H1 (cell line): ENCODE results near the gene KCNB1. TPM values are rescaled to one million over a fixed set of nuclear protein-coding genes. Genes with fewer than 3 reads are reported as not detected.

Experiments used
- CTCF ChIA-PET: fragments of 300-600 bp; sonication (Branson Sonifier 250); formaldehyde crosslinking; loops from one replicate; lab custom pipeline; 2021; ENCODE audit not compliant: partially characterized antibody; lab: Charles Lee
- POLR2A ChIA-PET: fragments of 300-600 bp; sonication (Branson Sonifier 250); formaldehyde crosslinking; loops from one replicate; lab custom pipeline; 2021; ENCODE audit warnings: inconsistent platforms; ENCODE audit not compliant: partially characterized antibody; lab: Charles Lee
- DNase-seq, 2 experiments: peaks; one replicate each; pipeline versions ENCODE4 v3.0.0 to v3.0.0-alpha.2; 2010 to 2022; ENCODE audit warnings: low spot score in 2 of 2, low read depth in 1 of 2, mixed read lengths in 1 of 2
- FAIRE-seq: peaks from 2 replicates; lab custom pipeline; 2011; peaks lifted over from hg19 to GRCh38; lab: Jason Lieb, UNC
- H2AFZ ChIP-seq: 2 replicates; pipeline ENCODE4 v1.8.1; 2012; ENCODE audit warnings: low read length, inconsistent platforms
- H2AK5ac ChIP-seq: 2 replicates; pipeline ENCODE4 v1.6.1; 2013; ENCODE audit warnings: low read depth, low read length
- H2BK120ac ChIP-seq: replicated peaks from 2 replicates; pipeline ENCODE3; 2013; ENCODE audit warnings: low read depth, low read length, inconsistent platforms
- H2BK12ac ChIP-seq: 2 replicates; pipeline ENCODE4 v1.6.1; 2013; ENCODE audit warnings: low read depth, low read length
- H2BK15ac ChIP-seq: 2 replicates; pipeline ENCODE4 v1.6.1; 2013; ENCODE audit warnings: low read length
- H2BK20ac ChIP-seq: 2 replicates; pipeline ENCODE4 v1.6.1; 2013; ENCODE audit warnings: low read length
- H2BK5ac ChIP-seq: 2 replicates; pipeline ENCODE4 v1.6.1; 2013; ENCODE audit warnings: low read depth, low read length
- H3K14ac ChIP-seq: 2 replicates; pipeline ENCODE4 v1.6.1; 2013; ENCODE audit warnings: inconsistent platforms; ENCODE audit not compliant: insufficient read length
- H3K18ac ChIP-seq: 2 replicates; pipeline ENCODE4 v1.6.1; 2013; ENCODE audit warnings: low read length; ENCODE audit errors: extremely low read depth
- H3K23ac ChIP-seq: 2 replicates; pipeline ENCODE4 v1.6.1; 2013; ENCODE audit warnings: inconsistent platforms; ENCODE audit not compliant: insufficient read length
- H3K23me2 ChIP-seq: 2 replicates; pipeline ENCODE4 v1.6.1; 2013; ENCODE audit warnings: low read depth, low read length
- H3K27ac ChIP-seq: 2 replicates; pipeline ENCODE4 v1.6.1; 2011; ENCODE audit warnings: low read depth, low read length, inconsistent platforms
- H3K27me3 ChIP-seq, 4 experiments: replicated peaks in 1 of 4; 1 replicate in 1 of 4; 2 replicates in 3 of 4; pipeline versions ENCODE4 v1.6.1 to v1.8.1; 2011 to 2013; ENCODE audit warnings: low read length in 3 of 4, mild to moderate bottlenecking in 3 of 4, inconsistent platforms in 2 of 4, mixed read lengths in 2 of 4, moderate library complexity in 1 of 4; ENCODE audit not compliant: control insufficient read depth in 3 of 4, insufficient read depth in 3 of 4; ENCODE audit errors: extremely low read depth in 1 of 4
- H3K36me3 ChIP-seq, 4 experiments: 2 replicates each; pipeline versions ENCODE4 v1.6.1 to v1.8.1; 2011 to 2013; ENCODE audit warnings: mild to moderate bottlenecking in 4 of 4, low read length in 3 of 4, moderate library complexity in 2 of 4, control low read depth in 1 of 4, inconsistent platforms in 1 of 4; ENCODE audit not compliant: insufficient read depth in 4 of 4, control insufficient read depth in 2 of 4
- H3K4ac ChIP-seq: replicated peaks from 2 replicates; pipeline ENCODE3; 2013; ENCODE audit warnings: low read length, low read depth, mixed read lengths, inconsistent platforms; ENCODE audit not compliant: insufficient read length
- H3K4me1 ChIP-seq, 4 experiments: replicated peaks in 1 of 4; 1 replicate in 1 of 4; 2 replicates in 3 of 4; pipeline versions ENCODE4 v1.6.1 to v1.8.1; 2011 to 2013; ENCODE audit warnings: low read length in 3 of 4, inconsistent platforms in 2 of 4, mixed read lengths in 1 of 4; ENCODE audit not compliant: insufficient read depth in 4 of 4, control insufficient read depth in 3 of 4
- H3K4me2 ChIP-seq, 2 experiments: 2 replicates each; pipeline versions ENCODE4 v1.6.1 to v1.8.1; 2011 to 2013; ENCODE audit warnings: low read depth in 2 of 2, low read length in 2 of 2, control low read depth in 1 of 2, inconsistent platforms in 1 of 2, mild to moderate bottlenecking in 1 of 2; ENCODE audit not compliant: insufficient read depth in 1 of 2
- H3K4me3 ChIP-seq, 4 experiments: fragments of 200-600, 300-600 bp in 1 of 4; sonication (generic), shearing (Covaris generic), sonication (Bioruptor Twin) in 1 of 4; 2 replicates each; pipeline versions ENCODE4 v1.5.1 to v1.8.1; 2011 to 2016; ENCODE audit warnings: low read length in 4 of 4, low read depth in 3 of 4, control low read depth in 2 of 4, inconsistent platforms in 2 of 4, mild to moderate bottlenecking in 2 of 4, mixed read lengths in 1 of 4, moderate library complexity in 1 of 4; ENCODE audit not compliant: insufficient read depth in 2 of 4; ENCODE audit errors: extremely low read depth in 1 of 4
- H3K56ac ChIP-seq: replicated peaks from 2 replicates; pipeline ENCODE3; 2013; ENCODE audit warnings: low read depth, mild to moderate bottlenecking, mixed read lengths, low read length, inconsistent platforms; ENCODE audit not compliant: insufficient read length
- H3K79me1 ChIP-seq: 2 replicates; pipeline ENCODE4 v1.6.1; 2013; ENCODE audit warnings: low read depth, low read length, control low read depth
- H3K79me2 ChIP-seq, 2 experiments: 2 replicates each; pipeline versions ENCODE4 v1.6.1 to v1.8.1; 2012 to 2013; ENCODE audit warnings: low read length in 2 of 2, mild to moderate bottlenecking in 2 of 2, inconsistent platforms in 1 of 2; ENCODE audit not compliant: insufficient read depth in 2 of 2, control insufficient read depth in 1 of 2
- H3K9ac ChIP-seq, 4 experiments: replicated peaks in 1 of 4; 1 replicate in 1 of 4; 2 replicates in 3 of 4; pipeline versions ENCODE4 v1.6.1 to v1.8.1; 2011 to 2013; ENCODE audit warnings: low read depth in 3 of 4, low read length in 3 of 4, control low read depth in 2 of 4, mild to moderate bottlenecking in 2 of 4, moderate library complexity in 2 of 4, inconsistent platforms in 1 of 4; ENCODE audit errors: extremely low read depth in 1 of 4
- H3K9me3 ChIP-seq, 2 experiments: 2 replicates each; pipeline versions ENCODE4 v1.6.1 to v1.8.1; 2012 to 2013; ENCODE audit warnings: mild to moderate bottlenecking in 2 of 2, moderate library complexity in 2 of 2, control low read depth in 1 of 2, inconsistent platforms in 1 of 2, low read depth in 1 of 2, low read length in 1 of 2, mixed read lengths in 1 of 2; ENCODE audit not compliant: insufficient read depth in 2 of 2
- H4K20me1 ChIP-seq, 2 experiments: replicated peaks in 1 of 2; 2 replicates each; pipeline versions ENCODE3 to v1.8.1; 2011 to 2013; ENCODE audit warnings: inconsistent platforms in 2 of 2, low read length in 2 of 2, mild to moderate bottlenecking in 1 of 2; ENCODE audit not compliant: insufficient read depth in 2 of 2, control insufficient read depth in 1 of 2
- H4K5ac ChIP-seq: 2 replicates; pipeline ENCODE4 v1.6.1; 2013; ENCODE audit warnings: low read length, low read depth, mixed read lengths, inconsistent platforms; ENCODE audit not compliant: insufficient read length
- H4K8ac ChIP-seq: 2 replicates; pipeline ENCODE4 v1.8.0; 2013; ENCODE audit warnings: mild to moderate bottlenecking, moderate library complexity, low read length, inconsistent platforms; ENCODE audit not compliant: insufficient read depth; ENCODE audit errors: extremely low read depth
- H4K91ac ChIP-seq: replicated peaks from 2 replicates; pipeline ENCODE3; 2013; ENCODE audit warnings: low read length, mixed read lengths, inconsistent platforms; ENCODE audit not compliant: insufficient read length
- CEBPB ChIP-seq: IDR thresholded peaks from 2 replicates; pipeline ENCODE4 v1.6.1; 2012; ENCODE audit warnings: low read depth, low read length
- TEAD4 ChIP-seq: IDR thresholded peaks from 2 replicates; pipeline ENCODE4 v1.6.1; 2012; ENCODE audit warnings: low read depth, low read length, inconsistent platforms, mixed read lengths
- WGBS, 2 experiments: shearing (Covaris generic) in 1 of 2; methylation state at CpG; one replicate each; pipeline versions ENCODE4 v1.1.6 to v1.1.7; 2013 to 2015; ENCODE audit warnings: low lambda C conversion rate in 2 of 2, mixed read lengths in 2 of 2, inconsistent platforms in 1 of 2, low coverage in 1 of 2, missing lambda C conversion rate in 1 of 2; ENCODE audit not compliant: insufficient replicate concordance in 2 of 2, insufficient coverage in 1 of 2, insufficient read length in 1 of 2; ENCODE audit errors: extremely low coverage in 1 of 2, missing lambda C conversion rate in 1 of 2; 5-methylcytosine and 5-hydroxymethylcytosine counted together
- polyA plus RNA-seq, 7 experiments: library from polyadenylated mRNA; depleted of rRNA in 3 of 7; stranded (reverse) in 5 of 7; unstranded in 2 of 7; fragments of >200 nt in 5 of 7; fragments of 200-250 nt in 2 of 7; gene quantifications; 1 replicate in 5 of 7; 2 replicates in 1 of 7; 4 replicates in 1 of 7; pipeline versions ENCODE4 v1.2.1 to v1.2.3, GENCODE V29; 2011 to 2013; ENCODE audit warnings: missing spikeins in 2 of 7, mixed read lengths in 2 of 7
- total RNA-seq: library from RNA; stranded (reverse); fragmentation: NEBNext Ultra II Directional; extraction: Animal tissue kit (Norgen Biotek cat#: 25700); gene quantifications from 2 replicates; pipeline ENCODE4 v1.2.1, GENCODE V29; 2021

KCNB1 gene
- total and polyA plus RNA-seq, 2 of the 8 experiments (the other 6 are each of a cell fraction or from before 2014, with no cell fraction given): 0.58 to 0.67 TPM

- peaks cover 0 to 2% of the 10 kb centered on the region in 2 experiments for H4K20me1 ChIP-seq
- no peaks in the 10 kb centered on the region for H3K9me3 ChIP-seq
- no peak overlapping the region for H4K5ac ChIP-seq
- no peak overlapping the region for H3K56ac ChIP-seq
- no peak overlapping the region for H3K18ac ChIP-seq
- FAIRE-seq (no peak), DNase-seq (no peak)
- no peak overlapping the region for H2BK20ac ChIP-seq
- no peak overlapping the region for H2BK5ac ChIP-seq
- ChIA-PET CTCF (interaction anchor here (0.7 to 2.9 kb wide), 12 partner anchors 8 to 183 kb away, joined by 3 to 9 read pairs (median 4); no protein-coding TSS in a partner anchor), POLR2A (no interaction called here)
- H3K27ac ChIP-seq: no peak overlapping the region
- TF ChIP-seq TEAD4 (no peak), CEBPB (peak; percentile 37; the same call in 1 of the 2 replicates)
- H2BK12ac ChIP-seq: no peak overlapping the region
- no peak overlapping the region for H3K4ac ChIP-seq
- no peak overlapping the region for H2AK5ac ChIP-seq
- no peak overlapping the region for H3K4me2 ChIP-seq
- H3K23me2 ChIP-seq: peaks cover 3% of the 10 kb centered on the region; the same call in 1 of the 2 replicates
- H3K23ac ChIP-seq: no peak overlapping the region
- H3K27me3 ChIP-seq: no peaks in the 10 kb centered on the region
- no peaks in the 10 kb centered on the region for H3K36me3 ChIP-seq
- no peaks in the 10 kb centered on the region for H3K4me1 ChIP-seq
- 0% methylated on average over 1 of the region's 1 CpG; no CpG with 5 or more reads in 1 of the 2 experiments for WGBS, 2 experiments
- H4K8ac ChIP-seq: no peak overlapping the region
- H3K9ac ChIP-seq: no peak overlapping the region
- H3K79me2 ChIP-seq: no peaks in the 10 kb centered on the region
- no peak overlapping the region for H2AFZ ChIP-seq
- H2BK120ac ChIP-seq: no peak overlapping the region
- H3K79me1 ChIP-seq: no peaks in the 10 kb centered on the region
- no peak overlapping the region for H3K4me3 ChIP-seq
- no peak overlapping the region for H3K14ac ChIP-seq
- H2BK15ac ChIP-seq: no peak overlapping the region
- H4K91ac ChIP-seq: no peak overlapping the region
Observed at GRCh38 chr20:49426873-49427272, 55.6 kb downstream of the KCNB1 start.
